H1 (cell line): ENCODE results near the gene CALD1. TPM values are rescaled to one million over a fixed set of nuclear protein-coding genes. Genes with fewer than 3 reads are reported as not detected.

ENCODE experiments used
- CHD2 ChIP-seq: IDR thresholded peaks from 2 replicates; pipeline ENCODE4 v1.6.1; 2012; ENCODE audit warnings: low read length, improper control_type of control experiment
- CHD7 ChIP-seq: fragments of 300-600 bp; sonication (generic); IDR thresholded peaks from 2 replicates; pipeline ENCODE4 v1.7.1; 2012; ENCODE audit warnings: low read length, moderate library complexity, mild to moderate bottlenecking, inconsistent platforms; ENCODE audit not compliant: insufficient replicate concordance
- EGR1 ChIP-seq: IDR thresholded peaks from 2 replicates; pipeline ENCODE4 v1.6.1; 2011; ENCODE audit warnings: low read depth, low read length, borderline replicate concordance
- EP300 ChIP-seq, 2 experiments: IDR thresholded peaks; 1 replicate in 1 of 2; 2 replicates in 1 of 2; pipeline ENCODE4 v1.6.1; 2011 to 2012; ENCODE audit warnings: low read depth in 2 of 2, low read length in 2 of 2, mild to moderate bottlenecking in 2 of 2, borderline replicate concordance in 1 of 2, inconsistent platforms in 1 of 2, moderate library complexity in 1 of 2
- GABPA ChIP-seq: IDR thresholded peaks from 2 replicates; pipeline ENCODE4 v1.6.1; 2011; ENCODE audit warnings: mild to moderate bottlenecking, low read length, moderate library complexity, borderline replicate concordance; ENCODE audit not compliant: insufficient read depth
- HDAC6 ChIP-seq: IDR thresholded peaks from one replicate; pipeline ENCODE4 v1.7.1; 2012; ENCODE audit warnings: low read depth, mild to moderate bottlenecking, inconsistent platforms, low read length, moderate library complexity
- MAFK ChIP-seq: IDR thresholded peaks from 2 replicates; pipeline ENCODE4 v1.6.1; 2012; ENCODE audit warnings: low read depth, mild to moderate bottlenecking, improper control_type of control experiment, low read length
- POU5F1 ChIP-seq: IDR thresholded peaks from 2 replicates; pipeline ENCODE4 v1.6.1; 2011; ENCODE audit warnings: low read depth, mild to moderate bottlenecking, low read length, moderate library complexity
- RNF2 ChIP-seq: fragments of 200-900, 300-1000 bp; sonication (generic); IDR thresholded peaks from 2 replicates; pipeline ENCODE4 v1.7.1; 2016; ENCODE audit warnings: borderline replicate concordance, low read depth, mild to moderate bottlenecking, antibody characterized with exemption, low read length; ENCODE audit not compliant: poor library complexity, severe bottlenecking; ENCODE audit errors: missing control alignments
- SP2 ChIP-seq: IDR thresholded peaks from 2 replicates; pipeline ENCODE4 v1.6.1; 2012; ENCODE audit warnings: mild to moderate bottlenecking, low read length, inconsistent platforms
- TCF12 ChIP-seq: IDR thresholded peaks from 2 replicates; pipeline ENCODE4 v1.6.1; 2011; ENCODE audit warnings: low read depth, mild to moderate bottlenecking, low read length
- ZNF274 ChIP-seq: IDR thresholded peaks from 2 replicates; pipeline ENCODE4 v1.7.0; 2012; ENCODE audit warnings: low read length, borderline replicate concordance; ENCODE audit errors: extremely low read depth
- polyA plus RNA-seq, 7 experiments: library from polyadenylated mRNA; depleted of rRNA in 3 of 7; stranded (reverse) in 5 of 7; unstranded in 2 of 7; fragments of >200 nt in 5 of 7; fragments of 200-250 nt in 2 of 7; gene quantifications; 1 replicate in 5 of 7; 2 replicates in 1 of 7; 4 replicates in 1 of 7; pipeline versions ENCODE4 v1.2.1 to v1.2.3, GENCODE V29; 2011 to 2013; ENCODE audit warnings: missing spikeins in 2 of 7, mixed read lengths in 2 of 7
- total RNA-seq: library from RNA; stranded (reverse); fragmentation: NEBNext Ultra II Directional; extraction: Animal tissue kit (Norgen Biotek cat#: 25700); gene quantifications from 2 replicates; pipeline ENCODE4 v1.2.1, GENCODE V29; 2021

Gene CALD1
- total and polyA plus RNA-seq, 2 of the 8 experiments (the other 6 are each of a cell fraction or from before 2014, with no cell fraction given): 34.3 to 177 TPM

GRCh38 chr7:134852625-134853024 is 73.2 kb downstream of the CALD1 start (continued):
- TF ChIP-seq CHD7: no peak
- no peak for TF ChIP-seq EGR1
- TF ChIP-seq RNF2: no peak
- TF ChIP-seq EP300 (IDR thresholded peaks at IDR 0.05; ENCODE audit: borderline replicate concordance in 1 of 2, low read depth in 2 of 2, low read length in 2 of 2): no peak
- no peak for TF ChIP-seq POU5F1
- TF ChIP-seq CHD2: no peak
- TF ChIP-seq ZNF274: no peak
- TF ChIP-seq SP2: no peak
- no peak for TF ChIP-seq HDAC6
- no peak for TF ChIP-seq MAFK
- no peak for TF ChIP-seq TCF12
- TF ChIP-seq GABPA: no peak
